ENCODE data around the gene KRT84.

The KRT84 gene

DNA sequence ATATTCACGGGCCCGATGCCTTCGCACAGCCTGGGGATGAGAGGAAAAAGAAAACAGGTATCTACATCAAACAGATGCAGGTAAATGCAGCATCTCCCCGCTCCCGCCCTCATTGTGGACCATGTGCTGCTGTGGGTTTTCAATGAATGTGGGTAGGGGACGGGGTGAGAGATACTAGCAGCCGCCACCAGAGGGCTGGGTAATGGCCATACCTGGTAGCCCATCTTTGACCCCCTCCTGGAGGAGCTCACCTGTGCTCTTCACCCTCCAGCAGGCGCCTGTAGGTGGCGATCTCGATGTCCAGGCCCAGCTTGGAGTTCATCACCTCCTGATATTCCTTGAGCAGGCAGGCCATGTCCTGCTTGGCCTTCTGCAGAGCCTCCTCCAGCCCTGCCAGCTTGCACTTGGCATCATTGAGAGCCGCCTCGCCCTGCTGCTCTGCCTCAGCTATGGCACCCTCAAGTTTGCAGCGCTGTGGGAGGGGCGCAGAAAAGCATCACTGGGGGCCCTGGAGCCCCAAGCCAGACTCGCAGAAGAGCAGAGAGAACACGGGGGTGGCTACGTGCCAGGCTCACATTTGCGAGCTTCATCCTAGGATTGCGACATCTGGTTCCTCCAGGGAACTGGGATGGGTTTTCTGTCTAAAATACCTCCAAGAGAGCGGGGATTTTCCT lies 10.4 kb upstream of the KRT84 start:
- no peak for DNase-seq (ENCODE audit: insufficient read length)
- TF ChIP-seq TAF1 (IDR thresholded peaks at IDR 0.05; ENCODE audit: borderline replicate concordance, low read depth, low read length) = no peak
- TF ChIP-seq POLR2AphosphoS5 (IDR thresholded peaks at IDR 0.05; ENCODE audit: low read depth, low read length) = no peak
- TF ChIP-seq POLR2A (IDR thresholded peaks at IDR 0.05; ENCODE audit: low read depth, low read length) = no peak
- no peak for FAIRE-seq

DNA sequence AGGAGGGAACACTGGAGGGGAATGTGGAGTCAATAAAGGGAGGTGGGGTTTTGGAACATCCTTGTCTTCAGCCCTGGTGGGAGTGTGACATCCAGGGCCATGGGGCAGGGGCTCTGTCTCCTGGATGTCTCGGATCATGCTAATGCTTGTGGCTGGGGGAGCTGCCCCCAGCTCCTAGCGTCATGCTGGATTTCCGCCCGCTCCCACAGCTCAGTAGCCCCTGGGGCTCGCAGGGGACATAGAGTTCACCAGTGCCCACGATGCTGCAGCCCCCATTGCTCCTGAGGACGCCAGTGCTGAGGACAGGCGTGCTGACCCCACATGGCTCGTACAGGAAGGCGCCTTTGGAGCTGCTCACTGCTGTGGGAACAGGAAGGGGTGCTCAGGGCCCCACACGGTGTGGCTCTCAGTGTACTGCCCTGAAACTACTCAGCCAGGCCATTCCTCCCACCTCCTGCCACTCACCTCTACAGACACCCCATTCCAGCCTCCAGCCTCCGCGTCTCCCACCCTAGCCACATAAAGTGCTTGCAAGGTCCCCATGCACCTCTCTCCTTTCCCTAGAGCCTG lies 9.5 kb upstream of the KRT84 start:
- TF ChIP-seq POLR2A (IDR thresholded peaks at IDR 0.05; ENCODE audit: low read depth, low read length) (no peak), POLR2AphosphoS5 (IDR thresholded peaks at IDR 0.05; ENCODE audit: low read depth, low read length) (no peak), TAF1 (IDR thresholded peaks at IDR 0.05; ENCODE audit: borderline replicate concordance, low read depth, low read length) (no peak)
- DNase-seq (ENCODE audit: insufficient read length) (no peak), FAIRE-seq (no peak)

DNA sequence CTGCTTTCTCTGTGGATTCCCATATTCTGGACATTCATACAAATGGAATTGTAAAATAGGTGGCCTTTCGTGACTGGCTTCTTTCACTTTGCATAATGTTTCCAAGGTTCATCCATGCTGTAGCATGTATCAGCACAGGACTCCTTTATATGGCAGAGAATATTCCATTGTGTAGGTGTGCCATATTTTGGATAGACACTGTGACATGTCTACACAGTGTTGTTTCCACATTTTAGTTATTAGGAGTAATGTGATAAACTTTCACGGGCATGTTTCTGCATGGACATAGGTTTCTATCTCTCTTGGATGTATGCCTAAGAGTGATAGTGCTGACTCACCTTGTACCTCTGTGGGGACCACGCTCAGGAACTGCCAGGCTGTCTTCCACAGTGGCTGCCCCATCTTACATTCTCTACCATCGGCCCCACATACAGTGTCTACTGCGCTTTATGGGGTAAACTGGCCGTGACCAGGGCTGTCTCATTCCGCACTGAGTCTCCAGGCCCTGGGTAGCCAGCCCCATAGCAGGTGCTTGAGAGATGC lies 7.1 kb upstream of the KRT84 start:
- DNase-seq (ENCODE audit: insufficient read length) (no peak), FAIRE-seq (no peak)
- no peak for TF ChIP-seq TAF1 (IDR thresholded peaks at IDR 0.05; ENCODE audit: borderline replicate concordance, low read depth, low read length)

DNA sequence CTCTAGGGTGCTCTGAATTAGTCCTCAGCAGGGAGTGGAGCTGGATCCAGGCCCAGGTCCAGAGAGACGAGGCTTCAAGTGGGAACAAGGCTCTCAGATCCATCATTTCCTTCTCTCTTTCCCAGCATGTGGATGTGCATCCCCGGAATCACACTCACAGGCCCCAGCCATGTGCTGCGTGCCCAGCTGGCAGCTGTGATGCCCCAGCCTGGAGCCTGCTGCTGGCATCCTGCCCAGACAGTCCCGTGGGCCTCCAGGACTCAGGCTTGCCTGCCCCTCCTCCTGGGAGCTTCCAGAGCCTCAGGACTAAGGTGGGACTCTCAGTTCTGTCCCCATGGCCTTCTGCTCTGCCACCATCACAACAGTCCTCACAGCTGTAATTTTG lies 6.2 kb upstream of the KRT84 start:
- no peak for DNase-seq (ENCODE audit: insufficient read length)
- no peak for TF ChIP-seq POLR2AphosphoS5 (IDR thresholded peaks at IDR 0.05; ENCODE audit: low read depth, low read length)
- TF ChIP-seq POLR2A (IDR thresholded peaks at IDR 0.05; ENCODE audit: low read depth, low read length) = no peak
- TF ChIP-seq TAF1 (IDR thresholded peaks at IDR 0.05; ENCODE audit: borderline replicate concordance, low read depth, low read length) = no peak
- FAIRE-seq = no peak

DNA sequence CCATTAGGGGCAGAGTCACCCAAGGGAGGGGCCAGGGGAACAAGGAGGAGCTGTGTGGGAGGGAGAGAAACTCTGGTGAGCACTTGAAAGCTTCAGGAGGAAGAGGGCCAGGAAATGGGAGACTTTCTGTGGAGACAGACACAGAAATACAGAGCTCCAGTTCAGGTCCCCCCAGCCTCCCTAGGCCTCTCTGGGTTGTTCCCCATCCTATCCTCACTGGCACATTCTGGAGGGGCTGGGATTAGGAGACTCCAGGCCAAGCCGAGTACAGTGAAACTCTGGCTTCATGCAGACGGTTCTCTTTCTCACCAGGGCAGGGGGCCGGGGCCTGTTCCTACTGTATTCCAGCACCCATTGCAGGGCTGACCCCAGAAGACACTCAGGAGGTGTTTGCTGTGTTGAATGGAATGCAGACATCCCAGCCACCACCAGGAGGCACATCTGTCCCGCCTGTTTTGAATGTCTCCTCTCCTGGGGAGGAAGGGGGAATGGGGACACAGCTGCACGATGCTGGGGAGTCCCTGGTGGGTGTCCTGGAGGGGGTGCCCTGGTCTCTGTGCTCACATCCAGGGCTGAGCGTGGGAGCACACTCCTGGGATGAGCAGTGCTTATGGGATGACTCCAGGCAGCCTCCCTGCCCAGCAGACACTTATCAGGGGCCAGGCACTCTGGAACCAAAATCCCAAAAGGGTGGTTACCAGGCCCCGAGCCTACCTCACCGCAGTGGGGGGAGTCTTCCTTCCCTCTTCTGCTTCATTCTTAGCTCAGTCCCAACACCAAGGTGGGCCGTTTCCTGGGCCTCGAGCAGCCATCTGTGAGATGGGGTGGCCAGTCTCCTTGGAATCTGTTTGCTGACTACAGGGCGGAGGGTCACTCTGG lies 5.5 kb upstream of the KRT84 start:
- no peak for DNase-seq (ENCODE audit: insufficient read length)
- no peak for TF ChIP-seq POLR2A (IDR thresholded peaks at IDR 0.05; ENCODE audit: low read depth, low read length)
- no peak for FAIRE-seq

DNA sequence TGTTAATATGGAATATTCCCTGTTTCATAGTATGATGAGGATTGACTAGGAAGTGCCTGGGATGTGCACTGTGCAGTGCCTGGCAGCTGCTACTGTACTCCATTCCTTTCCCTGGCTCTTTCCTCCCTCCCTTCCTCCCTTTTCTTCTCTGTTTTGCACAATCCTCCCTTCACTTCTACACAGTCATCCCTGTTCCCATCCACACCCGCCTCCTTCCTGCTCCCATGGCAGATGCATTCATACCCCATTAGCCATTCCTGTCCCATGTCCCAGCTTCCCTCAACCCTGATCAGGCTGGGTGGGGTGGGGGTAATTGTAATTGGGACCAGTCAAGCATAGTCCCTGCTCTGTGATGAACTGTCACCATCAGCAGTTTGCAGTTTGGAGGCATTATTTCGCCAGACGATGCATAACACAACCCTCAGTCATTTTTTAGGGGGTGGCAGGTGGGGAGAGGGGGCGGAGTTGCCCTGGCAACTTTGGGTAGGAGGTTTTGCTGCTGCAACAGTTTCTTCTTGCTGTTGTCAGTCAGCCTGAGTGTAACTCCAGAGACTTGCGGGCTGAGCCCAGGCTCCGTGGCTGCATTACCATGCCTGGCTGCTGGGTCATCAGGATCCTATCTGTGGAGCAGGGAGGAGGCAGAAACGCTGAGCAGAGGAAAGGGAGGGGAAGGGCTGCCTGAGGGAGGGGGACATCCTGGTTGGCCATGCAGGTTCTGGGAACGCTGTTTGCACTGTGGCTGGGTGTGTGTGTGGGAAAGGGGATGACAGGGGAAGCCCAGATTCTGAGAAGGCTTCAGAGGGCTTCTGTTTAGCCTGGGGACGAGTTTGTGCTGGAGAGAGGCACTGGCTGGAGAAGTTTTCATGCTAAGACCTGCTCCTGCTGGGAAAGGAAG lies 4.1 kb upstream of the KRT84 start:
- FAIRE-seq (no peak), DNase-seq (ENCODE audit: insufficient read length) (no peak)
- TF ChIP-seq POLR2AphosphoS5 (IDR thresholded peaks at IDR 0.05; ENCODE audit: low read depth, low read length) (no peak), POLR2A (IDR thresholded peaks at IDR 0.05; ENCODE audit: low read depth, low read length) (no peak), TAF1 (IDR thresholded peaks at IDR 0.05; ENCODE audit: borderline replicate concordance, low read depth, low read length) (no peak)

DNA sequence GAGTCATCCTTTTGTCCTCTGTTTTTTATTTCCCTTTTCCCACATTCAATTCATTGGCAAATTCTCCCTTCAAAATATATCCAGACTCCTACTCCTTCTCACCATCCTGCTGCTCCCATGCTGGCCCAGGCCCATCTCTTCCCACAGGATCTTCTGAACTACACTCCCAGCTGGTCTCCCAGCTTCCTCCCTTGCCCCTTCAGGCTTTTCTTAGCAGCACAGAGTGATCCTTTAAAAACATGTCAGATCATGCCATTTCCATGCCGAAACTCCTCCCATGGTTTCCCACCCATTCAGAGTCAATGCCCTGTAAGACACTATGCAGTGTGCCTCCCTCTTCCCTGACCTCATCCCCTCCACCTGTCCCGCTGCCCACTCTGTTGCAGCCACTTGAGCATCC lies 2.4 kb upstream of the KRT84 start:
- FAIRE-seq (no peak), DNase-seq (ENCODE audit: insufficient read length) (no peak)
- TF ChIP-seq POLR2AphosphoS5 (IDR thresholded peaks at IDR 0.05; ENCODE audit: low read depth, low read length) (no peak), TAF1 (IDR thresholded peaks at IDR 0.05; ENCODE audit: borderline replicate concordance, low read depth, low read length) (no peak), POLR2A (IDR thresholded peaks at IDR 0.05; ENCODE audit: low read depth, low read length) (no peak)

DNA sequence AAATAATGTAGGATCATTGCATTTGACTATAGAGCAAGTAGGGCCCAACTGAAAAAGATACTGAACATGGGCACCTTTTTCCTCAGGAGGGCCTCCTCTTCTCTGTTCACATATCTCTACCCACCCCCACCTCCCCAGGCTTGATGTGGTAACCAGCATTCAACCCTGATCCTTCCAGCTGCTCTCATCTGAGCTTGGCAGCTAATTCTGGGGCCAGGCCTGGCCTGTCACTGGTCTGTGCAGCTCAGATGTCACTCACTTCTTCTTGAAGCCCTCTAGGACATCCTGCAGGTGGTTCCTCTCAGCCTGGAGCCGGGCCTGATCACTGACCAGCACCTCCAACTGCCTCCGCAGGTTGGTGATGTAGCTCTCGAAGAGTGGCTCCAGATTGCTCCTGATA lies 2.1 kb downstream of the KRT84 start:
- FAIRE-seq = no peak
- TF ChIP-seq TAF1 (IDR thresholded peaks at IDR 0.05; ENCODE audit: borderline replicate concordance, low read depth, low read length) = no peak
- no peak for TF ChIP-seq POLR2A (IDR thresholded peaks at IDR 0.05; ENCODE audit: low read depth, low read length)
- no peak for TF ChIP-seq POLR2AphosphoS5 (IDR thresholded peaks at IDR 0.05; ENCODE audit: low read depth, low read length)

DNA sequence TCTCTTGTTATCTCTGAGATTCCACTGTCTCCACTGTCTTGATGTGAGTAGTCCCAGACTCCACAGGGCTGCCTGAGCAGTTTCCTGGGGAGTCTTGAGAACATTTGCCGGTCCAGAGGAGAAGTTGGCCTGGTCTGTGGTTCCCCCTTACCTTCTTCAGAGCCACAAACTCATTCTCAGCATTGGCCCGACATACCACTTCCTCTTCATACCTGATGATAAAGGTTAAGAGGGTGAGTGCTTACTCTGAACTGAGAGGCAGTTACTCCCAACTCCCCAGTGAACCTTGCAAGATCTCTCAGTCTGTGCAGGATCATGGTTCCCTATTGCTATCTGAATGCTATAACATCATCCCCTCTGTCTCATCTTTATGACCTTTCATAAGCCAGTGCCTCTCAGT lies 2.6 kb downstream of the KRT84 start:
- DNase-seq (ENCODE audit: insufficient read length) (no peak), FAIRE-seq (peak; percentile 48)
- TF ChIP-seq TAF1 (IDR thresholded peaks at IDR 0.05; ENCODE audit: borderline replicate concordance, low read depth, low read length) (no peak), POLR2A (IDR thresholded peaks at IDR 0.05; ENCODE audit: low read depth, low read length) (no peak), POLR2AphosphoS5 (IDR thresholded peaks at IDR 0.05; ENCODE audit: low read depth, low read length) (no peak)

More for the DNA sequence above, 2.1 kb downstream of the KRT84 start:
- DNase-seq (ENCODE audit: insufficient read length) = no peak

DNA sequence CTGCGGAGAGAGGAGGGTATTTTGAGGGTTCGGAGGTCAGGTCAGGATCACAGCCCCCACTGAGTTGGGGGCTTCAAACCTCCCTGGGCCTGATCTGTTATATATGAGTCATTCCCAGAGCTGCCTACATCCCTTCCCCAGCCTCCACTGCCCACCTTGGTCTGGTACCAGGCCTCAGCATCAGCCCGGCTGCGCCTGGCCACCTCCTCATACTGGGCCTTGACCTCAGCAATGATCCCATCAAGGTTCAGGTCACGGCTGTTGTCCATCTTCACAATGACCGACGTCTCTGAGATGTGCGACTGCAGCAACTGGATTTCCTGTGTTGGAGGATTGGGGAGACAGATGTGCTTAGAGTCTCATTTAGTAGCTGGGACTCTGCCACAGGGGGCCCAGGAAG lies 4.2 kb downstream of the KRT84 start:
- TF ChIP-seq POLR2AphosphoS5 (IDR thresholded peaks at IDR 0.05; ENCODE audit: low read depth, low read length) (no peak), POLR2A (IDR thresholded peaks at IDR 0.05; ENCODE audit: low read depth, low read length) (no peak), TAF1 (IDR thresholded peaks at IDR 0.05; ENCODE audit: borderline replicate concordance, low read depth, low read length) (no peak)
- DNase-seq (ENCODE audit: insufficient read length) (no peak), FAIRE-seq (no peak)

DNA sequence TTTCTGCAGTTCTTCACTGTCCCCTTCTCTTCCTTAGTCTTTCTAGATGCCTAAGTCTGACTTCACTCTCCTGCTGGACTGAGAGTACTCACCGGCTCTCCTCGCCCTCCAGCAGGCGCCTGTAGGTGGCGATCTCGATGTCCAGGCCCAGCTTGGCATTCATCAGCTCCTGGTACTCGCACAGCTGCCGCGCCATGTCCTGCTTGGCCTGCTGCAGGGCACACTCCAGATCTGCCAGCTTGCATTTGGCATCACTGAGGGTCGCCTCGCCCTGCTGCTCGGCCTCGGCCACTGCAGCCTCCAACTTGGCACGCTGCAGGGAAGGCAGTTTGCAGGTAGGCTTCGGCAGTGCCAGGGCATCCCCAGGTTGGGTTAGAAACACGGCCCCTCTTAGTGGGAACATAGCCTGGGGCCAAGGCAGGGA lies 5.2 kb downstream of the KRT84 start:
- TF ChIP-seq TAF1 (IDR thresholded peaks at IDR 0.05; ENCODE audit: borderline replicate concordance, low read depth, low read length) = no peak
- TF ChIP-seq POLR2A (IDR thresholded peaks at IDR 0.05; ENCODE audit: low read depth, low read length) = no peak
- TF ChIP-seq POLR2AphosphoS5 (IDR thresholded peaks at IDR 0.05; ENCODE audit: low read depth, low read length) = no peak
- no peak for DNase-seq (ENCODE audit: insufficient read length)
- FAIRE-seq = no peak
